ENCODE measurements around the gene HMX2.

DNA sequence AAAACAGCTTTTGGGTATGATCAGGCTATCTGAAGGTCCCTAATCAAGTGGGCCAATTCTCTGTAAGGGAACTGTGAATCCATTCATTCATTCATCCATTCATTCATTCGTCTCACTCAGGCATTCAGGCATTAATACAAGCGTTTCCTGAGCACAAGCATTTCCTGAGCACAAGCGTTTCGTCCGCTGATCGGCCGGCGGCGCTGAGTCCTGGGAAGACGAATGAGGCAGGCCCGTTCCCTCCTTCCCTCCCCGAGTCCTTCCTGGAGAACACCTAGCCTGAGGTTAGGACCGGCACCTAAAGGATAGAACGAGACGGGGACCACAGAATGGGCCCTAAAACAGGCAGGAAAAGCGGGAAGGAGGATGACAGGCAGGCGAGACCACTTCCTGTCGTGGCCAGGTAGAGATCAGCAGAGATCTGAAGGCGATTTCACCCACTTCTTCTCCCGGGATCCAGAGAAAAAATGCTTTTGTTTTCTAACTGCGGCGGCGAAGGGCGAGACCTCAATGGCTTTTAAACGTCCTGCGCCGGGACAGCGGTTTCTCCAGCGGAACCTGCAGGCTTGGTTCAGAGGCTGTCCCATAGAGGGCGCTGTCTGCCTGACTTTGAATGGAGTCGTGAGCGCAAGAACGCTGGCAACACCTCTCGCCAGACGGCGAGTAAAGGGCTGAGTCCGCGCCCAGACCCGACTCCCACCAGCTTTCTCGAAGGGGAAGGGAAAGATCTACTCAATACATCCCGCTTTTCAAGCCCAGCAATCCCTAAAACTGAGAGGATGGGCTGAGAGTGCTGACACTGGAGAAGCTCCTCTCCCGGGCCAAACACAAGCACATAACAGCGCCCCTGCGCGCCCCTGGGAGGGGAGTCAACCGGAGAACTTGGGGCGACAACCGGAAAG lies 15.1 kb upstream of the HMX2 start:
- TF ChIP-seq CTCF (IDR thresholded peaks at IDR 0.05) (peak; percentile 79 to 96 (median 86)), POLR2A (IDR thresholded peaks at IDR 0.05; ENCODE audit: low read depth) (no peak), POLR2AphosphoS5 (IDR thresholded peaks at IDR 0.05) (no peak), EP300 (IDR thresholded peaks at IDR 0.05) (no peak)
